Neural cell (in vitro differentiated cells): ENCODE data around the gene RAI1.

Experiments
- EP300 ChIP-seq: fragments of 450-650 bp; conservative IDR thresholded peaks from 2 replicates; pipeline ENCODE4 v1.6.1; 2014; ENCODE audit warnings: antibody characterized with exemption, mild to moderate bottlenecking, moderate library complexity; ENCODE audit not compliant: poor library complexity, severe bottlenecking
- TF ChIP-seq, protein P1 (sequence below): fragments of 450-650 bp; IDR thresholded peaks from 2 replicates; pipeline ENCODE4 v1.5.1; 2014; ENCODE audit warnings: antibody characterized with exemption, mild to moderate bottlenecking, moderate library complexity; ENCODE audit not compliant: poor library complexity, severe bottlenecking

DNA sequence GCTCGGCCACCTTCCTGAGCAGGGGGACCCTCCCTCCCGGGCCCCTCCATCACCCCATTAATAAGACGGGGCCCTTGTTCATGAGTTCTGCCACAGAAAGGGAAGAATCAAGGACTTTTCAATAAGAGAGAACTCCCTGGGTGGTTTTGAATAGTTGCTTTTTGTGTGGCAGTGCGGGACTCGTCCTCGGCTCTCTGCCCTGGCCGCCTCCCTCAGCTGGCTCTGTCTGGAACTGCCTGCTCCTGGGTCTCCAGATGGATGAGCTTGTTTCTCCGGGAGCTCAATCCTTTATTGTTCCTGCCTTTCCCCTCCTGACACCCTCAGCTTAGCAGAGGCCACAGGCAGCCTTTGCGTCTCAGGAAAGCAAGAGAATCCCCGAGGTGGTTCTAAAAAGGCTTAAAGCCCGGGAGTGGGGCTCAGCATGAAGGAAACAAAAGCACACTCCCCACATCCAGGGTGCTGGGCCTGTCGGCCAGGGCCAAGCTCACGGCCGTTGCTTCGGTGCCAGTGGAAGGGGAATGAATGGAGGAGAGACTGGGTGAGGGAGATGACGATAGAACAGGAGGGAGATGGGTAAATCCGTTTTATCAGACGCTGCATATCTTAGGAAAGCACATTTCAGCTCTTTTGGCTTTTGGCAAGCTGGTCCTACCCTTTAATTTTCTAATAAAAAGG lies 60.2 kb downstream of the RAI1 start:
- no peak for TF ChIP-seq EP300
- TF ChIP-seq, protein P1, sequence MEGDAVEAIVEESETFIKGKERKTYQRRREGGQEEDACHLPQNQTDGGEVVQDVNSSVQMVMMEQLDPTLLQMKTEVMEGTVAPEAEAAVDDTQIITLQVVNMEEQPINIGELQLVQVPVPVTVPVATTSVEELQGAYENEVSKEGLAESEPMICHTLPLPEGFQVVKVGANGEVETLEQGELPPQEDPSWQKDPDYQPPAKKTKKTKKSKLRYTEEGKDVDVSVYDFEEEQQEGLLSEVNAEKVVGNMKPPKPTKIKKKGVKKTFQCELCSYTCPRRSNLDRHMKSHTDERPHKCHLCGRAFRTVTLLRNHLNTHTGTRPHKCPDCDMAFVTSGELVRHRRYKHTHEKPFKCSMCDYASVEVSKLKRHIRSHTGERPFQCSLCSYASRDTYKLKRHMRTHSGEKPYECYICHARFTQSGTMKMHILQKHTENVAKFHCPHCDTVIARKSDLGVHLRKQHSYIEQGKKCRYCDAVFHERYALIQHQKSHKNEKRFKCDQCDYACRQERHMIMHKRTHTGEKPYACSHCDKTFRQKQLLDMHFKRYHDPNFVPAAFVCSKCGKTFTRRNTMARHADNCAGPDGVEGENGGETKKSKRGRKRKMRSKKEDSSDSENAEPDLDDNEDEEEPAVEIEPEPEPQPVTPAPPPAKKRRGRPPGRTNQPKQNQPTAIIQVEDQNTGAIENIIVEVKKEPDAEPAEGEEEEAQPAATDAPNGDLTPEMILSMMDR, result peak; percentile 39
